ENCODE measurements around the gene REM2.

REM2 gene

GRCh38 chr14:22918804-22919600, 36.0 kb downstream of the REM2 start, which contains the start of gene RBM23:
RBM23 (minus strand) TSS chr14:22919149.
- Histone ChIP-seq H3K9ac (ENCODE audit: low read length) (peak within 1 kb of the TSS; percentile 97), H3K79me2 (ENCODE audit: low read length) (peaks cover 43% of the 10 kb centered on the region), H3K4me1 (ENCODE audit: low read length) (peaks cover 11% of the 10 kb centered on the region; the same call in 1 of the 2 replicates), H3K27me3 (replicated peaks; ENCODE audit: insufficient read depth, low read length) (no peaks in the 10 kb centered on the region), H2AFZ (ENCODE audit: low read length) (peak within 1 kb of the TSS; percentile 72), H3K27ac (ENCODE audit: low read length) (peak within 1 kb of the TSS; percentile 91), H3K9me2 (replicated peaks; ENCODE audit: insufficient read depth, low read length) (no peaks in the 10 kb centered on the region), H3F3A (ENCODE audit: insufficient read depth, low read length) (0 out of 2 replicates have a peak, but pooled peaks cover 6% of the 10 kb centered on the region), H3K36me3 (replicated peaks; ENCODE audit: insufficient read depth, low read length) (no peaks in the 10 kb centered on the region), H3K4me2 (ENCODE audit: low read depth, low read length) (peak within 1 kb of the TSS; percentile 84), H3K9me3 (replicated peaks; ENCODE audit: insufficient read depth, low read length) (no peaks in the 10 kb centered on the region), H4K20me1 (ENCODE audit: insufficient read depth, low read length) (no peaks in the 10 kb centered on the region), H3K4me3 (ENCODE audit: low read length) (peak within 1 kb of the TSS; percentile 97)
- TF ChIP-seq EZH2 (optimal IDR thresholded peaks at IDR 0.05; ENCODE audit: low read depth, low read length) (no peak), EZH2phosphoT487 (IDR thresholded peaks at IDR 0.05; ENCODE audit: low read length) (no peak), CTCF (IDR thresholded peaks at IDR 0.05; ENCODE audit: low read length) (no peak)
- peak; percentile 97 for DNase-seq

GRCh38 chr14:22919601-22919921, 36.5 kb downstream of the REM2 start:
- Histone ChIP-seq H3K27ac (ENCODE audit: low read length) (peak overlapping the region; percentile 82), H3K9me2 (replicated peaks; ENCODE audit: insufficient read depth, low read length) (no peaks in the 10 kb centered on the region), H3K9ac (ENCODE audit: low read length) (peak overlapping the region; percentile 60; the same call in 1 of the 2 replicates), H3K36me3 (replicated peaks; ENCODE audit: insufficient read depth, low read length) (no peaks in the 10 kb centered on the region), H2AFZ (ENCODE audit: low read length) (peak overlapping the region; percentile 42; the same call in 1 of the 2 replicates), H3F3A (ENCODE audit: insufficient read depth, low read length) (0 out of 2 replicates have a peak, but pooled peaks cover 6% of the 10 kb centered on the region), H4K20me1 (ENCODE audit: insufficient read depth, low read length) (no peaks in the 10 kb centered on the region), H3K27me3 (replicated peaks; ENCODE audit: insufficient read depth, low read length) (no peaks in the 10 kb centered on the region), H3K4me1 (ENCODE audit: low read length) (peaks cover 11% of the 10 kb centered on the region; the same call in 1 of the 2 replicates), H3K4me2 (ENCODE audit: low read depth, low read length) (peak overlapping the region; percentile 76; the same call in 1 of the 2 replicates), H3K9me3 (replicated peaks; ENCODE audit: insufficient read depth, low read length) (no peaks in the 10 kb centered on the region), H3K4me3 (ENCODE audit: low read length) (peak overlapping the region; percentile 56), H3K79me2 (ENCODE audit: low read length) (peaks cover 41% of the 10 kb centered on the region)
- no peak for DNase-seq
- TF ChIP-seq CTCF (IDR thresholded peaks at IDR 0.05; ENCODE audit: low read length), result no peak
- no peak for TF ChIP-seq EZH2 (optimal IDR thresholded peaks at IDR 0.05; ENCODE audit: low read depth, low read length)
- TF ChIP-seq EZH2phosphoT487 (IDR thresholded peaks at IDR 0.05; ENCODE audit: low read length), result no peak

GRCh38 chr14:22920697-22921096, 37.7 kb downstream of the REM2 start:
- TF ChIP-seq EZH2 (optimal IDR thresholded peaks at IDR 0.05; ENCODE audit: low read depth, low read length) (no peak), CTCF (IDR thresholded peaks at IDR 0.05; ENCODE audit: low read length) (no peak), EZH2phosphoT487 (IDR thresholded peaks at IDR 0.05; ENCODE audit: low read length) (no peak)
- no peak for DNase-seq
- Histone ChIP-seq H3K79me2 (ENCODE audit: low read length) (peaks cover 30% of the 10 kb centered on the region), H3K9me3 (replicated peaks; ENCODE audit: insufficient read depth, low read length) (no peaks in the 10 kb centered on the region), H3K27ac (ENCODE audit: low read length) (no peak overlapping the region), H4K20me1 (ENCODE audit: insufficient read depth, low read length) (no peaks in the 10 kb centered on the region), H3K4me3 (ENCODE audit: low read length) (no peak overlapping the region), H3K36me3 (replicated peaks; ENCODE audit: insufficient read depth, low read length) (no peaks in the 10 kb centered on the region), H3F3A (ENCODE audit: insufficient read depth, low read length) (0 out of 2 replicates have a peak, but pooled peaks cover 6% of the 10 kb centered on the region), H3K9me2 (replicated peaks; ENCODE audit: insufficient read depth, low read length) (no peaks in the 10 kb centered on the region), H3K4me1 (ENCODE audit: low read length) (peaks cover 11% of the 10 kb centered on the region; the same call in 1 of the 2 replicates), H3K4me2 (ENCODE audit: low read depth, low read length) (no peak overlapping the region), H3K9ac (ENCODE audit: low read length) (no peak overlapping the region), H3K27me3 (replicated peaks; ENCODE audit: insufficient read depth, low read length) (no peaks in the 10 kb centered on the region), H2AFZ (ENCODE audit: low read length) (no peak overlapping the region)
